HepG2 (cell line): ENCODE measurements around the gene ZNF3. TPM values are rescaled to one million over a fixed set of nuclear protein-coding genes. Genes with fewer than 3 reads are reported as not detected.

Experiments used
- FOXA1 ChIP-seq, 2 experiments: fragments of 450-650 bp in 1 of 2; sonication (generic) in 1 of 2; formaldehyde crosslinking in 1 of 2; IDR thresholded peaks; 2 replicates each; pipeline versions ENCODE4 v1.4.0 to v1.6.1; 2016 to 2020; ENCODE audit warnings: missing genetic modification reagents in 1 of 2
- RBFOX2 ChIP-seq: fragments of 200-400 bp; formaldehyde crosslinking; IDR thresholded peaks from 2 replicates; pipeline ENCODE4 v1.6.1; 2017; ENCODE audit warnings: low read depth, mild to moderate bottlenecking, low read length
- SAFB2 ChIP-seq: sonication (generic); formaldehyde crosslinking; IDR thresholded peaks from 2 replicates; pipeline ENCODE4 v1.5.1; 2020; ENCODE audit warnings: missing genetic modification reagents, low read depth, mild to moderate bottlenecking, borderline replicate concordance
- TIGD3 ChIP-seq: sonication (generic); formaldehyde crosslinking; IDR thresholded peaks from 2 replicates; pipeline ENCODE4 v1.5.1; 2020; ENCODE audit warnings: mild to moderate bottlenecking, missing genetic modification reagents, borderline replicate concordance
- polyA plus RNA-seq, 8 experiments: library from polyadenylated mRNA; depleted of rRNA in 3 of 8; stranded (reverse) in 7 of 8; unstranded in 1 of 8; fragments of >200 nt; fragmentation: Illumina TruSeq in 4 of 8; extraction: Trizol in 4 of 8; gene quantifications; 2 replicates each; pipeline versions ENCODE4 v1.2.1 to v1.2.3, GENCODE V29; 2011 to 2016; ENCODE audit warnings: low read depth in 4 of 8, missing spikeins in 1 of 8, mixed read lengths in 1 of 8; ENCODE audit not compliant: insufficient read depth in 1 of 8
- total RNA-seq, 5 experiments: library from RNA; depleted of rRNA; stranded (reverse); fragments of >200 nt; fragmentation: Illumina TruSeq; extraction: Trizol; gene quantifications; 2 replicates each; pipeline ENCODE4 v1.2.3, GENCODE V29; 2016; ENCODE audit warnings: low read depth in 1 of 5
- TF ChIP-seq, protein P1 (sequence below): sonication (generic); formaldehyde crosslinking; IDR thresholded peaks from 2 replicates; pipeline ENCODE4 v1.4.0; 2020; ENCODE audit warnings: missing genetic modification reagents, borderline replicate concordance
- TF ChIP-seq, protein P2 (sequence below), 2 experiments: fragments of 450-650 bp in 1 of 2; sonication (generic) in 1 of 2; formaldehyde crosslinking in 1 of 2; IDR thresholded peaks; 2 replicates each; pipeline versions ENCODE4 v1.6.1 to v1.8.0; 2016 to 2022; ENCODE audit warnings: antibody characterized with exemption in 1 of 2, mild to moderate bottlenecking in 1 of 2, missing genetic modification reagents in 1 of 2
- TF ChIP-seq, protein P3 (sequence below): sonication (generic); IDR thresholded peaks from 2 replicates; pipeline ENCODE4 v1.6.1; 2016; ENCODE audit warnings: low read depth, borderline replicate concordance
- TF ChIP-seq, protein P4 (sequence below): sonication (generic); formaldehyde crosslinking; IDR thresholded peaks from 2 replicates; pipeline ENCODE4 v1.4.0; 2020; ENCODE audit warnings: mild to moderate bottlenecking, low read depth, missing genetic modification reagents
- TF ChIP-seq, protein P5 (sequence below): sonication (generic); formaldehyde crosslinking; IDR thresholded peaks from 2 replicates; pipeline ENCODE4 v1.5.0; 2020; ENCODE audit warnings: missing genetic modification reagents
- TF ChIP-seq, protein P6 (sequence below): sonication (generic); formaldehyde crosslinking; IDR thresholded peaks from 2 replicates; pipeline ENCODE4 v1.4.0; 2020; ENCODE audit warnings: mild to moderate bottlenecking, missing genetic modification reagents

Gene ZNF3
- total and polyA plus RNA-seq, 2 of the 13 experiments (the other 11 are each of a cell fraction or from before 2014, with no cell fraction given), result 33.7 to 56.9 TPM

- TF ChIP-seq, protein P1, sequence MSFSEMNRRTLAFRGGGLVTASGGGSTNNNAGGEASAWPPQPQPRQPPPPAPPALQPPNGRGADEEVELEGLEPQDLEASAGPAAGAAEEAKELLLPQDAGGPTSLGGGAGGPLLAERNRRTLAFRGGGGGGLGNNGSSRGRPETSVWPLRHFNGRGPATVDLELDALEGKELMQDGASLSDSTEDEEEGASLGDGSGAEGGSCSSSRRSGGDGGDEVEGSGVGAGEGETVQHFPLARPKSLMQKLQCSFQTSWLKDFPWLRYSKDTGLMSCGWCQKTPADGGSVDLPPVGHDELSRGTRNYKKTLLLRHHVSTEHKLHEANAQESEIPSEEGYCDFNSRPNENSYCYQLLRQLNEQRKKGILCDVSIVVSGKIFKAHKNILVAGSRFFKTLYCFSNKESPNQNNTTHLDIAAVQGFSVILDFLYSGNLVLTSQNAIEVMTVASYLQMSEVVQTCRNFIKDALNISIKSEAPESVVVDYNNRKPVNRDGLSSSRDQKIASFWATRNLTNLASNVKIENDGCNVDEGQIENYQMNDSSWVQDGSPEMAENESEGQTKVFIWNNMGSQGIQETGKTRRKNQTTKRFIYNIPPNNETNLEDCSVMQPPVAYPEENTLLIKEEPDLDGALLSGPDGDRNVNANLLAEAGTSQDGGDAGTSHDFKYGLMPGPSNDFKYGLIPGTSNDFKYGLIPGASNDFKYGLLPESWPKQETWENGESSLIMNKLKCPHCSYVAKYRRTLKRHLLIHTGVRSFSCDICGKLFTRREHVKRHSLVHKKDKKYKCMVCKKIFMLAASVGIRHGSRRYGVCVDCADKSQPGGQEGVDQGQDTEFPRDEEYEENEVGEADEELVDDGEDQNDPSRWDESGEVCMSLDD (CRISPR knock-in tag), result no peak
- TF ChIP-seq, protein P2, sequence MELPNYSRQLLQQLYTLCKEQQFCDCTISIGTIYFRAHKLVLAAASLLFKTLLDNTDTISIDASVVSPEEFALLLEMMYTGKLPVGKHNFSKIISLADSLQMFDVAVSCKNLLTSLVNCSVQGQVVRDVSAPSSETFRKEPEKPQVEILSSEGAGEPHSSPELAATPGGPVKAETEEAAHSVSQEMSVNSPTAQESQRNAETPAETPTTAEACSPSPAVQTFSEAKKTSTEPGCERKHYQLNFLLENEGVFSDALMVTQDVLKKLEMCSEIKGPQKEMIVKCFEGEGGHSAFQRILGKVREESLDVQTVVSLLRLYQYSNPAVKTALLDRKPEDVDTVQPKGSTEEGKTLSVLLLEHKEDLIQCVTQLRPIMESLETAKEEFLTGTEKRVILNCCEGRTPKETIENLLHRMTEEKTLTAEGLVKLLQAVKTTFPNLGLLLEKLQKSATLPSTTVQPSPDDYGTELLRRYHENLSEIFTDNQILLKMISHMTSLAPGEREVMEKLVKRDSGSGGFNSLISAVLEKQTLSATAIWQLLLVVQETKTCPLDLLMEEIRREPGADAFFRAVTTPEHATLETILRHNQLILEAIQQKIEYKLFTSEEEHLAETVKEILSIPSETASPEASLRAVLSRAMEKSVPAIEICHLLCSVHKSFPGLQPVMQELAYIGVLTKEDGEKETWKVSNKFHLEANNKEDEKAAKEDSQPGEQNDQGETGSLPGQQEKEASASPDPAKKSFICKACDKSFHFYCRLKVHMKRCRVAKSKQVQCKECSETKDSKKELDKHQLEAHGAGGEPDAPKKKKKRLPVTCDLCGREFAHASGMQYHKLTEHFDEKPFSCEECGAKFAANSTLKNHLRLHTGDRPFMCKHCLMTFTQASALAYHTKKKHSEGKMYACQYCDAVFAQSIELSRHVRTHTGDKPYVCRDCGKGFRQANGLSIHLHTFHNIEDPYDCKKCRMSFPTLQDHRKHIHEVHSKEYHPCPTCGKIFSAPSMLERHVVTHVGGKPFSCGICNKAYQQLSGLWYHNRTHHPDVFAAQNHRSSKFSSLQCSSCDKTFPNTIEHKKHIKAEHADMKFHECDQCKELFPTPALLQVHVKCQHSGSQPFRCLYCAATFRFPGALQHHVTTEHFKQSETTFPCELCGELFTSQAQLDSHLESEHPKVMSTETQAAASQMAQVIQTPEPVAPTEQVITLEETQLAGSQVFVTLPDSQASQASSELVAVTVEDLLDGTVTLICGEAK (IDR thresholded peaks at IDR 0.05), result peak; percentile 62
- TF ChIP-seq, protein P2 (CRISPR knock-in tag; IDR thresholded peaks at IDR 0.05), result peak; percentile 84
- TF ChIP-seq, protein P3, sequence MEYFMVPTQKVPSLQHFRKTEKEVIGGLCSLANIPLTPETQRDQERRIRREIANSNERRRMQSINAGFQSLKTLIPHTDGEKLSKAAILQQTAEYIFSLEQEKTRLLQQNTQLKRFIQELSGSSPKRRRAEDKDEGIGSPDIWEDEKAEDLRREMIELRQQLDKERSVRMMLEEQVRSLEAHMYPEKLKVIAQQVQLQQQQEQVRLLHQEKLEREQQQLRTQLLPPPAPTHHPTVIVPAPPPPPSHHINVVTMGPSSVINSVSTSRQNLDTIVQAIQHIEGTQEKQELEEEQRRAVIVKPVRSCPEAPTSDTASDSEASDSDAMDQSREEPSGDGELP, result peak; percentile 67; the same call in 1 of the 2 replicates
- TF ChIP-seq, protein P4, sequence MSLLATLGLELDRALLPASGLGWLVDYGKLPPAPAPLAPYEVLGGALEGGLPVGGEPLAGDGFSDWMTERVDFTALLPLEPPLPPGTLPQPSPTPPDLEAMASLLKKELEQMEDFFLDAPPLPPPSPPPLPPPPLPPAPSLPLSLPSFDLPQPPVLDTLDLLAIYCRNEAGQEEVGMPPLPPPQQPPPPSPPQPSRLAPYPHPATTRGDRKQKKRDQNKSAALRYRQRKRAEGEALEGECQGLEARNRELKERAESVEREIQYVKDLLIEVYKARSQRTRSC, result 0 out of 2 replicates have a peak, but pooled peaks have one; percentile 68
- peak; percentile 82 for TF ChIP-seq RBFOX2
- TF ChIP-seq, protein P5, sequence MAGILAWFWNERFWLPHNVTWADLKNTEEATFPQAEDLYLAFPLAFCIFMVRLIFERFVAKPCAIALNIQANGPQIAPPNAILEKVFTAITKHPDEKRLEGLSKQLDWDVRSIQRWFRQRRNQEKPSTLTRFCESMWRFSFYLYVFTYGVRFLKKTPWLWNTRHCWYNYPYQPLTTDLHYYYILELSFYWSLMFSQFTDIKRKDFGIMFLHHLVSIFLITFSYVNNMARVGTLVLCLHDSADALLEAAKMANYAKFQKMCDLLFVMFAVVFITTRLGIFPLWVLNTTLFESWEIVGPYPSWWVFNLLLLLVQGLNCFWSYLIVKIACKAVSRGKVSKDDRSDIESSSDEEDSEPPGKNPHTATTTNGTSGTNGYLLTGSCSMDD (CRISPR knock-in tag), result no peak
- no peak for TF ChIP-seq TIGD3 (CRISPR knock-in tag)
- TF ChIP-seq SAFB2 (CRISPR knock-in tag), result no peak; the same call in 1 of the 2 replicates
- peak; percentile 71 for TF ChIP-seq FOXA1 (IDR thresholded peaks at IDR 0.05)
- TF ChIP-seq FOXA1 (CRISPR knock-in tag; IDR thresholded peaks at IDR 0.05), result peak; percentile 99
- TF ChIP-seq, protein P6, sequence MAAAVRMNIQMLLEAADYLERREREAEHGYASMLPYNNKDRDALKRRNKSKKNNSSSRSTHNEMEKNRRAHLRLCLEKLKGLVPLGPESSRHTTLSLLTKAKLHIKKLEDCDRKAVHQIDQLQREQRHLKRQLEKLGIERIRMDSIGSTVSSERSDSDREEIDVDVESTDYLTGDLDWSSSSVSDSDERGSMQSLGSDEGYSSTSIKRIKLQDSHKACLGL (CRISPR knock-in tag), result peak; percentile 83; the same call in 1 of the 2 replicates
Measured at GRCh38 chr7:100100420-100101015, 19.0 kb upstream of the ZNF3 start (continued).
